GM18508 (cell line): Measurements from ENCODE around the gene CENPP.

Source experiments
- ATAC-seq: cut with Tn5 transposase; IDR thresholded peaks from one replicate; pipeline ENCODE4 v1.9.1; 2021; ENCODE audit warnings: moderate number of reproducible peaks; ENCODE audit not compliant: insufficient read depth, unreplicated experiment

Gene CENPP

DNA sequence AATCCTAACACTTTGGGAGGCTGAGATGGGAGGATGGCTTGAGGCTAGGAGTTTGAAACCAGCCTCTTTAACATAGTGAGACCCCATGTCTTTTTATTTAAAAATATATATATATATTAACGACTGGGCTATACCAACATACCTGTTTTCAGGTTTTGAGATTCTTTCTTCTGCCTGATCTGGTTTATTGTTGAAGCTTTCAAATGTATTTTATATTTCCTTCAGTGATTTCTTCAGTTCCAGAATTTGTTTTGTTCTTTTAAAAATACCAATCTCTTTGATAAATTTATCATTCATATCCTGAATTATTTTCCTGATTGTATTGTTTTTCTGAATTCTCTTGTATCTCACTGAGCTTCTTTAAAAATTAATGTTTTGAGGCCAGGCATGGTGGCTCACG, 47.4 kb downstream of the CENPP start:
- no peak for ATAC-seq

DNA sequence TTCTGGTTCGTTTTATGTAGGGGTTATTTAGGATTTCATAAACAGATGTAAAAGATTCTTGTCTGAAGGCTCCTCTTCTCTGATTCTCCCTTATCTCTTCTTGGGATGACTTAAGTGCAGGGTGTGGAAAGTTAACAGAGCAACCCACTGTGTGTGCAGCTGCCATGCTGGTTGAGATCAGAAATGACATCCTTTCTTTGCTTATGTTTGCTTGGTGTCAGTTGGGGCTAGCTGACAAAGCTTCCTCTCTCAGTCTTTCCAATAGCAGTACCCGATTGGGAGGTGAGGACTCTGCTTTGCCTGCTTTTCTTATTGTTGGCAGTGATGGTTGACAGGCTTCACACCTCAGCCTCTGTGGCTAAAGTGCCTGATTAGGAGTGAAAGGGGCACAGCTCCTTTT, 52.1 kb downstream of the CENPP start:
- no peak for ATAC-seq

DNA sequence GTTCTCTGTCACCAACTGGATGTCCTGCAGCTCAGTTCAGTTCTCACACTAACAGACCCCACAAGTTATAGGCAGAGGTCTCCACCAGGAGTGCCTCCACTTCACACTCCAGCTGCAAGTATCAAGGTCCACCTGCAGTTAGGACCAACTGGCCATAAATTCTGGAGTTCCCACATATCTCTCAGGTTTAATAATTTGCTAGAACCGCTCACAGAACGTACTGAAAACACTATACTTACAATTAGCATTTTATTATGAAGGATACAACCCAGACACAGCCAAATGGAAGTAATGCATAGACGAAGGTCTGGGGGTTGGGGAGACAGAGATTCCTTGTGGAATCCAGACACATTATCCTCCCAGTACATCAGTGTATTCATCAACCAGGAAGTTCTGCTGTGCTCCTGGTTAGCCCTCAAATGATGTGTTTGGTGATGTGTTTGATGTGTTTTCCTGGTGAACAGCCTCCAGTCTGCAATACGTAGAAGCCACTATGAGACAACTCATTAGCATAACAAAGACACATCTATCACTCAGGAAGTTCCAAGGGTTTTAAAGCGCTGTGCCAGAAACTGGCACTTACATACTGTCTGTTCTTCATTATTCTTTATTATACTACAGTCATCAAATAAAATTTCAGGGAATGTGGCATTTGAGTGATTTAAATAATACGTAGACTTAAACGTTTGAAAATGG, 53.3 kb downstream of the CENPP start:
- ATAC-seq = no peak

DNA sequence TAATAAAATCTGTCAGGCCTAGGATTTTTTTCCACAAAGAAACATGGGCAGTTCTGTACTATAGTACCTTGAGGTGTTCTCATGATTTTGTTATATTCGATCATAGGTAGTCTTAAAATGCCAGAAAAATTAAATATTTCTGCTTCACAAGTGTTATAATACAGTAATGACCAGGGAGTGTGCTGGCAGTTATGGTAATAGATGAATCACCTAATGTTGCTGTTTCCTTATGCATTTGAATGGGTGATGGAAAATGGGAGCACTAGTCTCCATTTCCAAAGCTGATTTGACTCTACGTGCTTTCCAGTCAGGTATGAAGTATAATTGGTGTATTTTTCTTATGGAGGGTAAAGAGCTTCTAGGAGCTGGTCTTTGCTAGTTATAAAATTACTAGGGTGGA, 54.9 kb downstream of the CENPP start:
- no peak for ATAC-seq

DNA sequence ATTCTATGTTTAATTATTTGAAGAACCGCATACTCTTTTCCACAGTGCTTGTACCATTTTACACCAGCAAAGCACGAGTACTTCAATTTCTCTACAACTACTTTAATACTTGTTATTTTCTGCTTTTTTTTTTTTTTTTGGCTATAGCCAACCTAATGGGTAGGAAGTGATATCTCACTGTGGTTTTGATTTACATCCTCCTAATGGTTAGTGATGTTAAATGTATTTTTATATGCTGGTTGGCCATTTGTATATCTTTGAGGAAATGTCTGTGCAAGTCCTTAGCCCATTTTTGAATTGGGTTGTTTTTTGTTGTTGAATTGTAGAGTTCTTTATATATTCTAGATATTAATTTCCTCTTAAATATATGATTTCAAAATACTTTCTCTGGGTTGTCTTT, 56.0 kb downstream of the CENPP start:
- ATAC-seq = no peak

DNA sequence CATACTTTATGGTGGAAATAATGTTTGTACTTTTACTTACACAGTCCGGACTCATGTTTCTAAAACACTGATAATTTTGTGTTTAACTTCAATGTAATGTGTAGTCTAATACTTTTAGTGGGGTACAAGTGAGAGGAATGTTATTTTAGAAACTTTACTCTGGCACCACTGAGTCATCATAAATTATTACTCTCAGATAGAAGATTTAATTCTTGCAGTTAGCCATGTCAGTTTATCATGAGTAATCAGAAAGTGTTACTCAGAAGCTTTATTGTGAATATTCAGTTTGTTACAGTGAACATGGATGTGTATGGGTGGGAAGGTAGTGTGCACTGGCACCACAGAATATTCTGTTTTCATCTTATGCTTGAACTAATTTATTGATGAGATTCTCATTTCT, 58.6 kb downstream of the CENPP start:
- no peak for ATAC-seq

DNA sequence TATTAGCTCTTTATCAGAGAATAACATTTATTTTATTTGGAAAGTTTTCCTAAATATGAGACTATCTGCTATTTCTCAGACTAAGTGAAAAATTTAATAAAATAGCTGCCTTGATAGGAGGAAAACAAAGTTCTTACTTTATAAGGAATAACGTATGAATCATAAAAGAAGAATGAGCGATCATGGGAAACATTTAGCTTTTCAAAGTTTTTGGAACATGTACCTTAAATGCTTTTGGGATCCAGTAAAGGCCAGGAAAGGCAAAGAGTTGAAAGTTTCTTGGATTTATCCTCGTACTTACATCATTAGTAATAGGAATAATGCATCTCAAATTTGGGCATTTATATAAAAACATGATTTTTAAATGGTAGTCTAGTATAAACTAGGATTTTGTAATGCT, 59.2 kb downstream of the CENPP start:
- no peak for ATAC-seq

DNA sequence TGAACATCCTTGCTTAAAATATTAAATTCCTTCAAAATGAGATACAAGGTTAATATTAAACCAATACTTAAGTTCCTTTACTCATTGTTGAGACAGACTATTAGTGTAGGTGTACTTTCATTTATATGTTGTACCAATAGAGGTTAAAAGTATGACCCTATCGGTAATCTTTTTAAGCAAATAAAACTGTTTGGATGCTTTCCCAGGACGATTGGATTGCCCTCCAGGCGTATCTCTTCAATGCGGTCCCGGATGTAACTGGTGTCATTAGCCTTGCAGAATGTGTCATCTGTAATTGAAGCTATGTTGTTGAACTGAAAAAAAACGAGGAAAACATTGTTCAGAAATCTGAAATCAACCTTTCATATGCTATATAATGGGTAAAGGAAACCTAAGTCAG, 59.7 kb downstream of the CENPP start:
- no peak for ATAC-seq

DNA sequence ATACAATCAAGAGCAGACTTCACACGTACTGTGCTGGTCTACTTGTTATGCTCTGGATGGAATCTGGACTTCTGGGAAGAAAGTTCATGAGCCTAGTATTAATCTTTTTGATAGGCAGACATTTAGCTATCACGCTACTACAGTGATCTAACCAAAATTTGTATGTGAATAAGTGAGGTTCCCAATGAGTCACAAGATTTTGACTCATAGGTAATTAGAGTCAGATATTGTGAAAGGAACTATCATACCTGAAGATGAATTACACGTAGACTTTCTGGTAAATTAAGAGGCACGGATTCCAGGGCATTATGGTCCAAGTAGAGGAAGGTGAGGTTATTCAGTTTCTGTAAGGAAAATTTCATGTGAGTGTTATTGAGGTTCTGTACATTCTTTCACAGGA, 60.2 kb downstream of the CENPP start:
- no peak for ATAC-seq

DNA sequence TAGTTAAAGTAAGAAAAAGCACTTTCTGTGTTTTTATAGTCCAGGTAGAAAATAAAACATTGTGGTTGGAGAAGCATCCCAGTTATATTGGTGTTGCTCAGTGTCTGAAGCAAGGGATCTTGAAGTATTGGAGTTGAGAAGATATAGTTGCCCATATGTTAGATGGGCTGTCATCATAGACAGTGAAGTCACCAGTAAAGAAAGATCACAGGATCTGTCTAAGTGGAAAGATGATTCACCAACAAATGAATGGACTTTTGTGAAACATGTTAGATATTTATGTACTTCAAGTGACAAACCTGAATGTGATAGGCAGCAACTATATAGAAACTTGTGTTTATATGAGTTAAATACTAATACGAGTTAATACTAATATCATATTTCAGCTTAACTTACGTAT, 66.9 kb downstream of the CENPP start:
- no peak for ATAC-seq

DNA sequence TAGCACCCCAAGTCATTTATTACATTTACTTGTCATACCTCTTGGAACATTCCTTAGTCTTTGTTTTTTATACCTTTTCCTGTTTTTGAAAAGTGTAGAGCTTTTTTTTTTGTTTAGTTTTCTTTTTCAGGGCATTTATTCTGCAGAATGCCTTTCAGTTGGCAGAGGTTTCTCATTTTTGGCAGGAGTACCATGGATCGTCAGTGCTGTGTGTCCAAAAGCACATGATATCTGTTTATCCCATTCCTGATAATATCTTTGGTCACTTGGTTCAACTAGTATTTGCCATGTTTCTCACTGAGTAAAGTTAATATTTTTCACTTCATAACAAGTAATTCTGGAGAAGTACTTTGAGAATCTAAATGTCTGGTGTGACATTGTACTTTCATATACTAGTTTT, 67.9 kb downstream of the CENPP start:
- no peak for ATAC-seq

DNA sequence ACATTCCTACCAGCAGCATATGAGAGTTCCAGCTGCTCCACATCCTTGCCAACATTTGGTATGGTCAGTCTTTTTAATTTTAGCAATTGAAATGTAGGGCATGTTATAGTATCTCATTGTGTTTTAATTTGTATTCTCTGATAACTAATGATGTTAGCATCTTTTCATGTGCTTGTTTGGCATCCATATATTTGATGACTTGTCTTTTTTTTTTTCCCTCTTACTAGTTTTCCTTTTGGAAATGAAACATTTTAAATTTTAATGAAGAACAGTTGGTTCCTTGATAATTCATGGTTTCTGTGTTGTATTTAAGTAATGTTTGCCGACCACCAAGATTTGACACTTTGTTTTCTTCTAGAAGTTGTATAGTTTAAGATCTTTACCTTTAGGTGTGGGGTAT, 69.9 kb downstream of the CENPP start:
- no peak for ATAC-seq

DNA sequence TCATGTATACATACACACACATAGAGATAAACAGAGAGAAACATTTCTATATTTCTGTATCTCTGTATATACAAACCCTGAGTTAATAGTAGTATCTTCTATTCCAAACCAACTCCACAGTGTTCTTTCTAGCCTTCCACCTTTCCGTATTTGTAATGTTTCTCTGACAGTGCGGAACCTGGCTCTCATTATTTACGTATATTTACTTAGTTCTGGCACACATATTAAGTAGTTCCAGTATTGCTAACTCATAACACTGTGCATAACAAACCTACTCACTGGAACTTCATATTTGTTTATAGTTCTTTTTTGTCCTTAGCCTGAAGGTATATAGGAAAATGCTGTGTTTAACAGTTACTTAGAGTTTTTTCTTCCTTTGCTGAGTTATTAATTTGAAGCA, 72.1 kb downstream of the CENPP start:
- ATAC-seq = no peak

DNA sequence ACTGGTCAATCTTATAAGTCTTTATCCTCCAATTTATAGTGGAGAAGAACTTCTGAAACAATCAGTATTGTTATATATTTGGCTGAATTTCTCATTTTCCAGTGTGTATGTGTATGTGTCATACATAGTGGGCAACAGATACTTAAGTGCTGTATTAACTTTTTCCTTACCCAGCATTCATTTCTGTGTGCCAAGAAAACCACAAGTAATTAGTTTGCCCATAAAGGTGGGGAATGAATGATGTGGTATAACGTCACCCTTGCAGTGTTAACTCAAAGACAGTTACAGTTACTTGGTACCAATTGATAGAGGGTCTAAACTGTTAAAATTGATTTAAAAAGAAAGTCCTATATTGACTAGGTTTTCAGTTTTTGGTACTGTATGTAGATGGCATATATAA, 76.6 kb downstream of the CENPP start:
- ATAC-seq = no peak

DNA sequence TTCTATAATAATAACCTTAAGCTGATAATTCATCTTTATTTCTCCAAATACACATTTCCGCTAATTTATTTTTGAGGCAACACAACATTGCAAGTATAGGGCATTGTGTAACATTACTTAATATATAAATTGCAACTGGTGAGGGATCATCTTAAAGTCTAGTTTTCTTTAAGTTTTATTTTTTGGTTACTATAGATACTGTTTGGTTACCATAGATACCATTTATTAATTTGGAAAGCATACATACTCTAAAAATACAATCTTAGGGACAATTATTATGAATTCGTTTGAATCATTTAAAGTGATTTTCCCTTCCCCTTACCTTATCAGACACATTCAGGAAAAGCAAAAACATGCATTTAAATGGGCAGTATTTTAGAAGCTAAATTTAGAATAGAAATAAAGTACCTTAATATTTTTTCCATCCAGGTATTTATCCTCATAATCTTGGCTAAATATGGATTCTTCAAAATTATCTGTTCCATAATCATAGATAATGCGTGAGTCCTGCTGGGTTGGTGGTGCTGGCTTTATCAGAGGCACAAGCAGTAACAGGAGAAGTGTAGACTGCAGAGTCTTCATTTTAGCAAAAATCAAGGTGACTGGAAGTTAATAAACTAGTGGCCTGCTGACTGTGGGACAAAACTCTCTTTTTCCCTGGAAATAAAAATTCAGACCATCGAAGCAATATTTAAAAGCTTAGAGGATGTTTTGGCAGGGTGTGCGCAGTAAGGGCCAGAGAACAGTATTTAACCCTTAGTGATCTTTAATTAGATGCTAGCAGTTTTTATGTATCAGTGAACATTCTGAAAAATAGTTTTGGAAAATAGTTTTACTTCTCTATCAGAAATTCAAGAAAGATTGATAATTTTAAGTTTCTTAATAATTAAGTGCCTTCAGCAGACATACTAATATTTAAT, 77.3 kb downstream of the CENPP start:
- ATAC-seq = no peak

DNA sequence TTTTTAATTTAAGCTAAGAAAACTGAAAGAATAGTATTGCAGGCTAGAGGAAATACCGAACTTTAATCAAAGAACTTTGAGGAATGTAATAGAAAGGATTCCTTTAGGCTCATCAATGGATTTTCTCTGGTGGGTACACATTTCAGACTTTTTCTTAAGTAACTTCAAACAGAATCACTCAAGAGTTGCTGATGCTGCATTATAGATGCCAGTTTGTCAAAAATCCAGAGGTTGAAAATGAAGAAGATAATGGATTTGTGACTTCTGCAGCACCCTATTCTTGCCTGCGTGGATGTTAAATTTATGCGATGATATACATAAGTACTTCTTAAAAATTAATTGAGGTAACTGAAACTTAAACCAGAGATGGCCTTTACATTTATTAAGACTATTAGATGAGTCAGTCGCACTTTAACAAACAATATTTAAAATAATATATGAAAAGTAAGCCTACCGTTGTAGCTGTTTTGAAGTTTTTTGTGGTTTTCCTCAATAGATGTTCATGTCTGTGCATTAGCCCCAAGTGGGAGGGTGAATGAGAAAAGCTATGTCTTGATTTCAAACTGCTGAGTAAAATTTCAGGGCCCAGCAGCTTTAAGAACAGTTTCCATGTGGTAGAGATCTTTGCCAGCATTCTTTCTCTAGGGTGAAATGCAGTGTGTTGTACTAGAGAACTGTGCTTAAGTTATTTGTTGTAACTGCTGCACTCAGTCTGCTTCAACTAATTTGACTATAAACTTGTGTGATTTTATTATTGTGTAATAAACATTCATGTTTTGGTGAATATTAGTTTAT, 78.5 kb downstream of the CENPP start, which contains the start of gene OGN:
OGN (minus strand) TSS at position 537 of the 795 bp plus-strand sequence. CDS start 1,171 bp downstream, outside the sequence.
- no peak for ATAC-seq

DNA sequence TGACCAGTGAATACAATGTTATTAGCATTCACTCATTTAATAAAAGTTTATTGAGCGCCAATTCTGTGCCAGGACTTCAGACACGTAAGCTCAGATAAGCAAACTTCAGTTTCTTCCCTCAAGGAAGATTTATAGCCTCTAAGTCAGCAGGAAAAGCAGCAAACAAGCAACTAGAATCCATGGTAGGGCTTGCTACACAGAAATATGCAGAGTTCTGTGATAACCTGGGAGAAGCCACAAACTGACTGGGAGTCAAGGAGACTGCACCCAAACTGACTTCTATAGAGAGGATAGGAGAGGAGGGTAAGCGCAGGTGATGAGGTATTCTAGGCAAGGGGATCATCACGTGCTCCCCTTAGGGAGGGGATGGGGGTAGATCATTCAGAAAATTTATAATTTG, 80.1 kb downstream of the CENPP start:
- ATAC-seq = no peak

DNA sequence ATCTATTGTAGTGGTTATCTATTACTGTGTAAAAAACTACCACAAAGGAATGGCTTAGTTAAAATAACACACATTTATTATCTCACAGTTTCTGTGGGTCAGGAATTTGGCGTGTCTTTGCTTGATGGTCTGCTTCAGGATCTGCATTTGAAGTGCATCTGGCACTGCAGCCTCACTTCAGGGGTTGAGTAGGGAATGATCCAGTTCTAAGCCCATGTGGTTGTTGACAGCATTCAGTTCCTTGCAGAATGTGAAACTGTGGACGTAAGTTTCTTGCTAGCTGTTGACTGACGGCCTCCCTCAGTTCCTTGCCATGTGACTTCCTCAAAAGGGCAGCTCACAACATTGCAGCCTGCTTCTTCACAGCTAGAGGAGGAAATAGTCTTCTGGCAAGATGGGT, 80.7 kb downstream of the CENPP start:
- no peak for ATAC-seq

DNA sequence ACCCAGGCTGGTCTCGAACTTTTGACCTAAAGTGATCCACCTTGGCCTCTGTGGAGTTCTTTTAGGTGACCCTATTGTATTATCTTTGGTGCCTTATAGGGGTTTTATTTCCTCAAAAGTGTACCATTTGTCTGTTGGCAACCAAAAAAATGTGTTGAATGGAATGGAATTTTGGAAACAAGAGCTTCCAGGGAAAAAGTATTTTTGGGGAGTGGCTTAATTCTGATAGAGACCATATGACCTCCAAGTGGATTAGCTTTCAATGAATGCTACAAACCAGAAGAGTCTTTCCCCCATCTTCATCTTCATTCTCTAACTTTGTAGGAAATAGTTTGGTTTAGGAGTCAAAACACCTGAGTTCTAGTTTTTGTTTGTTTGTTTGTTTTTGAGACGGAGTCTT, 82.1 kb downstream of the CENPP start:
- ATAC-seq = no peak

DNA sequence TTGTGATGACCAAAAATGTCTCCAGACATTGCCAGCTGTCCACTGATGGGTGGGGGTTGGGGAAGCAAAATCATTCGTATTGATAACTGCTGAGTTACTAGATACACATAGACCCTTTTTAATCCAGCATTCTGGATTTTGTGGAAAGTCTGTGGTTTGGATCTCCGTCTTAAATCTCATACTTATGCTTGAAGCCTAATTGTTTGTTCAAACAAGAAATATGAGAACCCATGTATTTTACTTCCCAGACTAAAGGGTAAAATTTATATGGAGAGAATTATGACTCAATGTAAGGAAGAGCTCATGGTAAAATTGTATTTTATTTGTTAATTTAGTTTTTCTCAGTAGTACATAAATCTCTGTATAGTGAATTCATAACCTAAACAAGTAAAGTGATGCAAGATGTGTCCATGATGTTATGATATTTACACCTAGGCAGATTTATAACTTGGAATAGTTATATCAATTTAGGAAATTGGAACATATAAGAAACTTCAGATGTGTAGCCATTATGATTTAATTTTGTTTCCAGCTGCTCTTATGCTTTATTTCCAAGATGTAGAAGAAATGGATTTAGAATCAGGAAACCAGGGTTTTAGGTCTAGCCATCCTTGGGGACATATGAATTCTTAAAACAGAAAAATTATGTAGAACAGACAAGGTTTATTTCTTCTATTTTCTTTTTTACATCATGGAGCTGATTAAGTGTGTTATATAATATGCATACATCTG, 83.2 kb downstream of the CENPP start:
- ATAC-seq = no peak
